ENCODE data around the gene GGACT.

DNA sequence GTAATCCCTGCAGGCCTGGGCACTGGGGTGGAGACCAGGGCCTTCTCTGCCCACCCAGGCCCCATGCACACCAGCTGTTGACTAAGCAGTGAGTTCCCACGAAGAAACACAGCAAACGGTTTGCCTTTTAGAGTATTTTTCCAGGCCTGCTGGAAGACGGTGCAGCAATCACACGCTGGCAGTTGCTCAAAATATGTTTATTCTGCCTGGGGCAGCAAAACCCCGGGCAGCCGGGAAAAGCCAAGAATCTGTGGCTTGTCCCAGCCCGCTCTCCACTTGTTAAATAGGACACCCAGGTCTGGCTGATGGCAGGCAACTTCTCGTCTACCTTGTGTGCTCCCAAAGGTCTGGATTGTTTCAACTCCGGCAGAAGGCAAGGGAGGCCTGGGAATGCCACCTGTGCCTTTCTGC is 40.8 kb downstream of the GGACT start:
- TF ChIP-seq POLR2AphosphoS5 (IDR thresholded peaks at IDR 0.05; ENCODE audit: low read depth, low read length) (no peak), REST (IDR thresholded peaks at IDR 0.05; ENCODE audit: insufficient read depth in 1 of 2, low read depth in 2 of 2, low read length in 2 of 2) (no peak)
